ENCODE data around the gene ASPM.
"Not testable (repeated sequence)": the region's sequence is repeated elsewhere in the genome, so short reads cannot be mapped to it uniquely, and the experiment has no call there.

The ASPM gene

DNA sequence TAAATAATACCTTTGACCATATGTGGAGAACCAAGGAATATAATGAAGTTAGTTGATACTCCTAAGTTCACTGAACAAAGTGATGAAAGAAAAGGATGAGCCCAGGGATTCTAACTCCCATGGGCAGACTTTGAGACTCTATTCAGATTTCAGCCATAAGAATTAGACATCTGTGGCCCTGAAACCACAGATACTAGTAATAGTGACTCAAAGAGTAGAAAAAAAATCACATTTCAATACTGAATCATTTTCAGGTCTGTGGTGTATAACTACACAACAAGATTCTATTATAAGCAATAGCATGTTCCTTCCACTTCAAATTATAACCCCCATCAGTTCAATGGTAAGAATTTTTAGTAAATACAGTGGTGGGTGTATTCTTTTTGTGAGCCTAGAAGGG is 63.0 kb downstream of the ASPM start:
- DNase-seq (ENCODE audit: insufficient read length, low spot score) (no peak), FAIRE-seq (no peak)

DNA sequence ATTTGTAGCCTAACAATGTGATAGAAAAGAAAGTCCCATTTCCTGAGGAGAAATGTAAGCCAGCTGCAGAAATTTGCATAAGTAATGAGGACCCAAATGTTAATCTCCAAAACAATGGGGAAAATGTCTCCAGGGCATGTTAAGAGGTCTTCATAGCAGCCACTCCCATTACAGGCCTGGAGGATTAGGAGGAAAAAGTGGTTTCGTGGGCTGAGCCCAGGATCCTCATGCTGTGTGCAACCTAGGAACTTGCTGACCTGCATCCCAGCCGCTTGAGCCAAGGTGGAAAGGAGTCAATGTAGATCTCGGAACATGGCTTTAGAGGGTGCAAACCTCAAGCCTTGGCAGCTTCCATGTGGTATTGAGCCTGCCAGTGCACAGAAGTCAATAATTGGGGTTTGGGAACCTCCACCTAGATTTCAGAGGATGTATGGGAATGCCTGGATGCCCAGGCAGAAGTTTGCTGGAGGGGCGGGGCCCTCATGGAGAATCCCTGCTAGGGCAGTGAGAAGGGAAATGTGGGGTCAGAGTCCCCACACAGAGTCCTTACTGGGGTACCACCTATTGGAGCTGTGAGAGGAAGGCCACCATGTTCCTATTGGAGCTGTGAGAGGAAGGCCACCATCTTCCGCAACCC is 65.2 kb downstream of the ASPM start:
- no peak for DNase-seq (ENCODE audit: insufficient read length, low spot score)
- no peak for FAIRE-seq

DNA sequence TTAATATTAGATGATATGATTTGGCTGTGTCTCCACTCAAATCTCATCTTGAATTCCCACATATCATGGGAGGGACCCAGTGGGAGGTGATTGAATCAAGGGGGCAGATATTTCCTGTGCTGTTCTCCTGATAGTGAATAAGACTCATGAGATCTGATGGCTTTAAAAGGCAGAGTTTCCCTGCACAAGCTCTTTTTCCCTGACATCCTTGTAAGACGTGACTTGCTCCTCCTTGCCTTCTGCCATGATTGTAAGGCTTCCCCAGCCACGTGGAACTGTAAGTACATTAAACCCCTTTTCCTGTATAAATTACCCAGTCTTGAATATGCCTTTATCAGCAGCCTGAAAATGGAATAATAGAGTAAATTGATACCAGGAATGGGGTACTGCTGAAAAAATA is 66.1 kb downstream of the ASPM start:
- FAIRE-seq (no peak), DNase-seq (ENCODE audit: insufficient read length, low spot score) (no peak)

DNA sequence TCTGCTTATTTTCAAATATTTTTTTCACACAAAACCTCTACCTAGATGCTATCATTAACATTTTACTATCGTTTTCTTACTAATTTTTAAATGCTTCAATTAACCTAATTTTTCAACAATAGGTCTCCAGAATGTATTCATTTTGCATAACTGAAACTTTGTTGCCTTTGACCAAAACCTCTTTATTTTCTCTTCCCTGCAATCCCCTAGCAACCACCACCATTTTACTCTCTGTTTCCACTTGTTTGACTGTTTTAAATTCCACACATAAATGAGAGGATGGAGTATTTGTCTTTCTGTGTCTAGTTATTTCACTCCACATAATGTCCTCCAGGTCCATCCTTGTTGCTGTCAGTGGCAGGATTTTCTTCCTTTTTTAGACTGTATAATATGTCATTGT is 69.9 kb downstream of the ASPM start:
- DNase-seq (ENCODE audit: insufficient read length, low spot score), result no peak

DNA sequence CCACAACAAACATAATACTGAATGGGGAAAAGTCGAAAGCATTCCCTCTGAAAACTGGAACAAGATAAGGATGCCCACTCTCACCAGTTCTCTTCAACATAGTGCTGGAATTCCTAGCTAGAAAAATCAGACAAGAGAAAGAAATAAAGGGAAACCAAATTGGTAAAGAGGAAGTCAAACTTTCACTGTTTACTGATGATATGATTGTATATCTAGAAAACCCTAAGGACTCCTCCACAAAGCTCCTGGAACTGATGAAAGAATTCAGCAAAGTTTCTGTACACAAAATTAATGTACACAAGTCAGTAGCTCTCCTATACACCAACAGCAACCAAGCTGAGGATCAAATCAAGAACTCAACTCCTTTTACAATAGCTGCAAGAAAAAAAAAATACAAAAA is 72.5 kb downstream of the ASPM start:
- FAIRE-seq (no peak), DNase-seq (ENCODE audit: insufficient read length, low spot score) (no peak)

More for the DNA sequence above, 69.9 kb downstream of the ASPM start:
- no peak for FAIRE-seq

DNA sequence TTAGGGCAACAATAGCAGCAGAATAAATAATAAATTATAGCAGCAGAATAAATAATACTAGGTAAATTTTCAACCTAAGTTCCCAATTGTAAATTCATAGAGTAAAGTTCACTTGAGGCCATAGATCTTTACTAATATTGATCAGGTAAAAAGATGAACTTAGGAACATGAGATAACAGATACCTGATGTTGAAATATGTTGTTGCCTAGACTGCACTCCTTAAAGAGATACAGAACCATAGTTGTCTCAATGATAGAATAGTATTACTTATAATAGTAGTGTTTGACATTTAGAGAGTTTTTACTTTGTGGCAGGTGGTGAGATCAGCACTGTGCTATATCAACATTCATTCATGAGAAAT is 79.0 kb downstream of the ASPM start:
- DNase-seq (ENCODE audit: insufficient read length, low spot score), result no peak

DNA sequence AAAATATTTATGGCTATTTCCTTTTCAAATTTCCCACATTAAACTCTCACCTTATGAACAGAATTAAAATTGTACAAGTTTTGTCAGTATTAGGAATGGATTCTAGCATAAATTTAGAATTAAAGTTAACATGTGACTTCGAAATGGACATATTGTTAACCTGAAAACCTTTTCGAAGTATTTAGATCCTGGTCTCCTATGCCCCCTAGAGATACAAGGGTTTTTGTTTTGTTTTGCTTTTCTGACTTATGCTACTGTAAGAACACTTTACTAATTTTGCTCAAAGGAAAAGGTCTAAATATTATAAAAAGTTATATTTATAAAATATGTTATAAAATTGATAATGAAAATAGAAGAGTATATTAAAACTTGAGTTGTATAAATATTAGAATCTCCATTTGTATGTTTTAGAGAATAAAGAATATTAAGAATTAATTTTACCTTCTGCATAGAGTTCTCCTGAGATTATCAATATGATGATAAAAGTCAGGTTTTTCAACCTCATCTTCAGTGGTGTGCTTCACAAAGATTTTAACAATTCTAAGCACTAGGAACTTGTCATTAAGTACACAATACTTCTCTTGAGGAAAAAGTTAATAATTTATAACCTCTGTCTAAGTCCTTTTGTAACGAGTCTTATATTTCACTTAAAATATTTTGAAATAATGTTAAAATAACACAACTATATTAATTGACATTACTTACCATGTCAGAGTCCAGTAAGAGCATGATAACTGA is 79.6 kb downstream of the ASPM start, which contains the start of gene F13B:
Gene F13B, minus strand, starts transcription at position 542 of the 738 bp plus-strand sequence. Its CDS starts 37 bp downstream, at position 505.
- DNase-seq (ENCODE audit: insufficient read length, low spot score) (no peak), FAIRE-seq (no peak)

More for the DNA sequence above, 79.0 kb downstream of the ASPM start:
- FAIRE-seq, result no peak

DNA sequence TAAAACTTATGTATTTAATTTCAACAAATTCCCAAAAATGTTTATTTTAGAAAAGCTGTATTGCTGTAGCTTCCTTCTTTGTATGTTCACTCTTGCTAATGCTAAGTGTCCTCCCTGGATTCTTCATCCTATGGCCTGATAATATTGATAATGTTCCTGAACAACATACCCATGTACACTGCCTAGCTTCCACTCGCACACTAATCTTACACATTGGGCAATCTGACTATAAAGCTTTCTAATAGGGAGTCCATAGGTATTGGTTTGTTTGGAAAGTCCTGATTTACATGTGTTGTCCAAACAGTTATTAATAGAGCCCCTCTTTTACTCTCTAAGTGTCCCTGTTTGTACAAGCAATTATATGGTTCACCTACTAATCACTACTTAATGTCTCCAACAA is 80.2 kb downstream of the ASPM start:
- DNase-seq (ENCODE audit: insufficient read length, low spot score) (no peak), FAIRE-seq (no peak)

DNA sequence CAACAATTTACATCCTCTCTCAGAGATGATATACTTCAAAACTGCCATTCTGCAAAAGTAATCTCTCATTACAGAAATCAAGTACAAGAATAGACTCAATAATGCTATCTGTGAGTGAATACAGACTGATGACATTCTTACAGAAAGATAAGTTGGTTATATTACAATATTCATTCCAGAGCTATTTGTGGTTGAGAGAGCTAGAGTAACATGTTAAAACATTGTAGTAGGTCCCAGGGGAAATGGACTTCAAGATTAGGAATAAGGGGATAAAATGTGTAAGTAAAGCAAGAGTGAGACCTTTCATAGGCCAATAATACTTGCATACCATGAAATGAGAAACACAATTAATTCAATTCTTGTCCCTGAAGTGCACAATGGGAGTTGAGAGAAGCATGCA is 80.9 kb downstream of the ASPM start:
- FAIRE-seq (no peak), DNase-seq (ENCODE audit: insufficient read length, low spot score) (no peak)

DNA sequence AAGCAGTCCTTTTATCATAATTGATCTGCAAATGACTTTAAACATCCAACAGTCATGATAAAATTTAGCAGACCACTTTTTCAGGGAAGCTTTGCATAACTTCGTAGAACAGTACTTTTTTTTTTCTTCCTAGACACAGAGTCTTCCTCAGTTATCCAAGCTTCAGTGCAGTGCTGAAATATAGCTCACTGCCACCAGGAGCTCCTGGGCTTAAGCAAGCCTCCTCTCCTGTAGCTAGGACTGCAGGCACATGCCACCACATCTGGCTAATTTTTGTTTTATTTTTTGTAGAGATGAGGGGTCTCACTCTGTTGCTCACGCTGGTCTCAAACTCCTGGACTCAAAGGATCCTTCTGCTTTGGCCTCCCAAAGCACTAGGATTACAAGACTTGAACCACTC is 83.3 kb downstream of the ASPM start:
- DNase-seq (ENCODE audit: insufficient read length, low spot score) (no peak), FAIRE-seq (no peak)

DNA sequence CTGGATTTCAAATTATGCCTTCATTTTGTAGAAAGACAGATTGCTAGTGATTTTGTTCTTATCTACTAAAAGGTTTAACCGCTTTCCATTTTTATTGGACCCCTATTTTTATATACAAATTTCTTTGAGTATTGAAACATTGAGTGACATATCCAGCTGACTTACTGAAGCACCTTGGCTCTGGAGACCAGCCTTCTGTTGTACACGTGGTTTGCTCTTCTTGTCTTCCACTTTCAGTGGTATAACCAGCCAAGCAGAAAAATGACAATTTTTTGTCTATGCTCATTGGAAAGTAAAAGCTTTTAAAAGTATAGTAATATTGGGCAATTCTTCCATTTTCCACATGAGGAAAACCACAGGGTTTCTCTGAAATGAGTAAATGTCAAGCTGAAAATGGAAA is 83.8 kb downstream of the ASPM start:
- DNase-seq (ENCODE audit: insufficient read length, low spot score) (peak; percentile 4), FAIRE-seq (peak; percentile 4)

DNA sequence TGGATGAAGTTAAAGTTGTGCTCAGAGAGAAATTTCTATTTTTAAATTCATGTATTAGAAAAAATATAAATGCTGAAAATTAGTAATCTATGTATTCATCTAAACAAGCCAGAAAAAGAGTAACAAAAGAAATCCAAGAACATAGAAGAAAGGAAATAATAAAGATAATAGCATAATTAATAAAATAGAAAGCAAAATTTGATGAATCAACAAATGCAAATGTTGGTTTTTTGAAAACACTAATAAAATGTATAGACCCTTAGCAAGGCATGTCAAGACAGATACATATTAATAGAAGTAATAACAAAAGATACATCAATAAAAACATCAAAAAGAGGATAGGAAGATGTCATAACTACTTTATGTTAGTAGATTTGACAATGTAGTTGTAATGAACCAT is 97.4 kb downstream of the ASPM start:
- DNase-seq (ENCODE audit: insufficient read length, low spot score) (no peak), FAIRE-seq (no peak)

DNA sequence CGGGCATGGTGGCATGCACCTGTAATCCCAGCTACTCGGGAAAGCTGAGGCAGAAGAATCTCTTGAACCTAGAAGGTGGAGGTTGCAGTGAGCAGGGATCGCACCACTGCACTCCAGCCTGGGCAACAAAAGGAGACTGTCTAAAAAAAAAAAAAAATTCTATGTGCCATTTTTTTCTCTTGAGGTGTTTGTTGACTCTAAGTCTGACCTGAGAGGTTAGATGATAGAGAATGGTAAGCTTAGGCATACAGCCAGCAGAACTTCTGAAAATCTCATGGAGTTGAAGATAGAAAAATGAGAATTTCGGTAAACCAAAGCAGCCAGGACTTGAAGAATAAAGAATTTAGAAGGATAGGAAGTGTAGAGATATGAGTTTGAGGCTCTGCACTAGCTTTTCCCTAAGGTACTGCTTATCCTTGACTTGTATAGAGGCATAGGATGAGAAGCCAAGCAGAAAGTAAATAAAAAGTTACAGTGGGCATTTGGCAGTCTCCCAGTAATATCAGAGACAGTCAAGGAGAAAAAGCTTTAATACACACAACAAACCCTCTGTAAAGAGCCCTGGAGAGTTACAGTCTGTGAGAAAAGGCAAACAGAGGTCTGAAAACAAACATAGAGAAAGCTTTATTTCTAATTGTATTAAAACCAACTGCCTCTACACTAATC is 103.7 kb downstream of the ASPM start:
- no peak for DNase-seq (ENCODE audit: insufficient read length, low spot score)
- FAIRE-seq, result no peak

DNA sequence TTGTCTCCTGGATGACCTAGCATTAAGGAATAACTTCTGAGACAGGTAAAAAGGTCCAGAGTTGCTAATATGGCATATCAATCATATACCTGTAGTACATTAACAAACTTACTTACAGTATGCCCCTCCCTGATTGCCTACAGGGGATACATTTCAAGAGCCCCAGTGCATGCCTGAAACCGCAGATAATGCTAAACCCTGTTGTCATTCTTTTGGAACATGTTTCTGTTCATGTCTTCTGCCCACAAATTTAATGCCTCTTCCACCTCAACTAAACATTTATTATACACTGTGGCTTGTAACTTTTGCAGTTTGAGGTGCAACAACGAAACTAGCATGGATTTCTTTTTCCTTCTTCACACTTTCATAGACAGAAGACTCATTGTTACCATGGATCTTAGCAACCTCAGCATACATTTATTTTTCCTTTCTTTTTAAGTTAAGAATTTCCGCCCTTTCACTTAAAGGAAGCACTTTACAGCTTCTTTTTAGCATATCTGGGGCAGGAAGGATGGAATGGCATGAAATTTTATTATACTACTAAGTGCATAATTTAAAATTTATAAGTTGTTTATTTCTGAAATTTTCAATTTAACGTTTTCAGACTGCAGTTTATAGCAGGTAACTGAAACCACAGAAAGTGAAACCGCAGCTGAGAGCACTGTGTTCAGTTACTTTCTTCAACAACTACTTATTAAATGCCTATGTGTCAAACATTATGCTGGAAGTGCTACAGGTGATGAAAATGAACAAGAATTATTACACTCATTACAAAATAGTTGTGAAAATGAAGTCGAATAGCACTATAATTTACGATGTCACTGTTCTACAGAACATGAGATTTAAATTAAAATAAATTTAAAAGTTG is 104.7 kb downstream of the ASPM start:
- DNase-seq (ENCODE audit: insufficient read length, low spot score) (no peak), FAIRE-seq (peak; percentile 87)

DNA sequence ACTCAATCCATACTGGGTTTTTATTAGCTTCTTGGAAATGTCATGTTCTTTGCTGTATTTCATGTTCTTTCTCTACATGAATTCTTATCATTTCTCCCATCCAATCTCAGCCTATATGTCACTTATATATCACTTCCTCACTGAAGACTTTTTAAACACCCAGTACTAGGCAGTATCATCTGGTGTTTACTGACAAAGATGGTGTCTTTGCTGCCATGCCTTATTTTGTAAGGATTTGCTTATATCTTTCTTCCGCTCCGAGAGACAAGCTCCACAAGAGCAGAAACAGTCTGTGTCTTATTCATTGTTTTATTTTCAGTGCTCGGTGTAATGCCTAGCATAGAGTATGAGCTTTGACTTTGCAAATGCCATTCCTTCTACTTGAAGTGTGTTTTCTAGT is 109.6 kb downstream of the ASPM start:
- DNase-seq (ENCODE audit: insufficient read length, low spot score), result no peak
- FAIRE-seq, result no peak

DNA sequence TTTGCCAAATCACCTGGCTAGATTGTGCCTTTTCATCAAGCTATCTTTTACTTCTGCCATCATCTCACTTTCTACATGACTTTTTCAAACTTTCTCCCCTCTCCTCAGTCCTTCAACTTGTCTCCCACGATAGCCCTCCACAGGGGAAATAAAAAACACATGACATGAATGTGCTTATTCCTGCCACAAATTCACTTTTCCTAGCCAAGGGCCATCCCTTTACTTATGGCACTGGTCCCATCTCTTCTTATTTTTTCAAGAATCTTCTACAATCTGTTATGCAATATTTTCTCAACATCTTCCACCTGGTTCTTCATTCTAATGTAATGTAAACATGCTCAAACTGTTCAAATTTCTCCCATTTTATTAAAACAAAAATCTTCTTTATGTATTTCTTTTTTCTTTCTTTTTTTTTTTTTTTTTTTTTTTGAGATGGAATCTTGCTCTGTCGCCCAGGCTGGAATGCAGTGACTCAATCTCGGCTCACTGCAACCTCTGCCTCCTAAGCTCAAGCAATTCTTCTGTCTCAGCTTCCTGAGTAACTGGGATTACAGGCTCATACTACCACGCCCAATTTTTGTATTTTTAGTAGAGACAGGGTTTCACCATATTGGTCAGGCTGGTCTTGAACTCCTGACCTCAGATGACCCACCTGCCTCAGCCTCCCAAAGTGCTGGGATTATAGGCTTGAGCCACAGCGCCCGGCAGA is 111.7 kb downstream of the ASPM start:
- not testable (repeated sequence) for DNase-seq (ENCODE audit: insufficient read length, low spot score); FAIRE-seq
